ENCODE measurements around the gene BGN. TPM values are rescaled to one million over a fixed set of nuclear protein-coding genes. Genes with fewer than 3 reads are reported as not detected.

BGN gene
- total RNA-seq: 12.1 and 70.9 TPM in 2 replicates

DNA sequence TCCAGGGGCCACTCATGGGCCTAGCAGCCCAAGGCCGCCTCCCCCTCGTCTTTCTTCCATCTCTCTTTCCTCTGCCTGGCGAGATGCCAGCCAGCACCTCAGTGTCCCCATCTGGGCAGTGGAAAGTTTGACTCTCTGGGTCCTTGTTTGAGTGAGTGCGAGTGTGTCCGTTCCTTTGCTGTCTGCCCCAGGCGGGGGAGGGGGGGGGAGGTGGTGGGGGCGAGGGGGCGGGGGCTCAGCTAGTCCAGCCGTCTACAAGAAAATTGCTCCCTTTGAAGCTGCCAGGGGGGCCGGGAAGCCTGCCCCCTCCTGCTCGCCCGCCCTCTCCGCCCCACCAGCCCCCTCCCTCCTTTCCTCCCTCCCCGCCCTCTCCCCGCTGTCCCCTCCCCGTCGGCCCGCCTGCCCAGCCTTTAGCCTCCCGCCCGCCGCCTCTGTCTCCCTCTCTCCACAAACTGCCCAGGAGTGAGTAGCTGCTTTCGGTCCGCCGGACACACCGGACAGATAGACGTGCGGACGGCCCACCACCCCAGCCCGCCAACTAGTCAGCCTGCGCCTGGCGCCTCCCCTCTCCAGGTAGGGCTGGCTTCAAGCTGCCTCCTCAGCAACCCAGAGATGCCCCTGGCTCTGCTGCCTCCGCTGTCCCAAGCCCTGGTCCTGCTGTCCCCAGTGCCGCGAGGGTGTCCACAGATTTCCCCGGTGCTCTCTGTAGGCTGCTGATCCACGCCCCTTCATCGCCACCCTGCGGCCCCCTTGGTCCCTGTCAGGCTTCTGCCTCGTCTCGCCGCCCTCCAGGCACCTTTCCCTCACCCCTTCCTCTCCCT lies at the start of gene BGN:
BGN (plus strand) TSS at position 440 of the 821 bp plus-strand sequence. CDS start 9,652 bp downstream, outside the sequence.
- DNase-seq (ENCODE audit: low read depth in 2 of 2): peak in 1 of 2 donors; percentile 84

DNA sequence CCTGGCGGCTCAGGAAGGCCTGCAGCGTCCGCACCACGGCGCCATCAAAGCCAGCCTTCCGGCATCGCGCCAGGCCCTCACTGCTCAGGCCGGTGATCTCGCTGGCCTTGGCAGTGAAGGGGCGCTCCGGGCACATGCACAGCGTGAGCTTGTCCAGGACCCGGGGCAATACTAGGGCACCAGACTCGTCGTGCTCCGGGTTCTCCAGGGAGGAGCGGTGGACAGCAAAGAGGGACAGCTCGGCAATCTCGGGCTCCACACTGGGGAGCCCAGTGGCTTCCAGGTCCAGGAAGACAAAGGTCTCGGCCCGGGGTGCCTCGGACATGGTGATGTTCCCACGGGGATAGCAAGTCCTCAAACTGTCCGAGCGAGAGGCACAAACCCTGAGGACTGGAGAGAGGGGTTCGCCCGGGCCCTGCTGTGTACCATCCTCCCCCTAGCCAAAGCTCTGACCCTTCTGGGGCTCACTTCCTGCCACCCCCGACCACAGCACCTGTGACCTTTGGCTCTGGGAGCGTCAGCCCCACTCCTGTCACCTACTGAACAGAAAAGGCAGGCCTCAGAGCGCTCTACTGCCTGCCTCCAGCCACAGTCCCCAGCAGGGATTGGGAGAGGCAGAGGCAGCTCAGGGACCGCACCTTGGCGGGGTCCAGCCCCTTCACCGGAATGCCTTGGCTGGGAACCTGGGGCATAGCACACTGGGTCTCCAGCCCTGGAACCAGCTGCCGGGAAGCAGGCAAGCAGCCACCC lies 49.5 kb upstream of the BGN start:
- DNase-seq (ENCODE audit: low read depth in 2 of 2): no peak

DNA sequence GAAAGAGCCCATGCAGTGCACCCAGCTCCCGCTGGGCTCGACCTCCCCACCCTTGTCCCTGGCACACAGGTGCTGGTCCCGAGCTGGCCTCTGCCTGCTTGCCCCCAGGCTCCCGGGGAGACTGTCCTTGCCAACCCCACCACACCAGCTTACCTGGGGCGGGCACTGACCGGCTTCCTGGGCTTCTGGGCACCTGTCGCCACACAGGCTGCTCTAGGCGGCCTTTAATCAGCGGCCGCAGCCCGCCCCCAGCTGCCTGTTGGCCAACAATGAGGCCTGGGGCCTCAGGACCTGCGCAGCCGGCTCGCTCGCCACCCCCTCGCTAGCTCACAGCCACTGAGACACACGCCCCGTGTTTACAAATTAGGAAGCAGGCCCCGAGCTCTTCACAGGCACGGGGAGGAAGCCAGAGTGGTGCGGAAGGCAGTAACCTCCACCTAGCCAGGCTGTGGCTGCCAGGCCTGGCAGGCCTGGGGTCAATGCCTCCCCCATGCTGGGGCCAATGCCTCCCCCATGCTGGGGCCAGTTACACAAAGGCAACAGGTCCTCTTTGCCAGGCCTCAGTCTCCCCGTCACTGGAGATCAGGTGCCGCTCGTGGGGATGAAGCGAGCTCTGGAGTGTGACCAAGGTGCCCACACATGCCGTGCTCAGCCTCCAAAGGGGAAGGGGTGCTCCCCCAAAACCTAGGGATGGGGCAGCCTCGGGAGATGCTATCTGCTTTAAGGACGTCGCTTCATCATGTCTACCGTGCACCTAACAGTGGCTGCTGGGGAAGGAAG lies 48.7 kb upstream of the BGN start, which contains the start of gene TREX2:
TREX2 (minus strand) TSS at position 201 of the 780 bp plus-strand sequence. CDS start 626 bp downstream, outside the sequence.
- DNase-seq (ENCODE audit: low read depth in 2 of 2): no peak

DNA sequence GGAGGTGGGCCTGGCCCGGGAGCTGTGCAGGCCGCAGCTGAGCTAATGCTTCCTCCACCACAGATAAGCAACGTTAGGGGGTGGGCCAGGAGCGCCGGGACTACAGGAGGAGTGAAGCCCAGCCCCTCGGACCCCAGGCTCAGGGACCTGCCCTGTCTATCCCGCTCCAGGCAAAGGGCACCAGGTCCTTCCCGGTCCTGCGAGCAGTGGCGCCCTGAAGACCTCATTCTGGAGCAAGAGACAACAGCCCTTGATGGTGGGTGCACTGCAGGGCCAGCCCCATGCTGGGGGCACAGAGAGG lies 48.2 kb upstream of the BGN start:
- DNase-seq (ENCODE audit: low read depth in 2 of 2): no peak

DNA sequence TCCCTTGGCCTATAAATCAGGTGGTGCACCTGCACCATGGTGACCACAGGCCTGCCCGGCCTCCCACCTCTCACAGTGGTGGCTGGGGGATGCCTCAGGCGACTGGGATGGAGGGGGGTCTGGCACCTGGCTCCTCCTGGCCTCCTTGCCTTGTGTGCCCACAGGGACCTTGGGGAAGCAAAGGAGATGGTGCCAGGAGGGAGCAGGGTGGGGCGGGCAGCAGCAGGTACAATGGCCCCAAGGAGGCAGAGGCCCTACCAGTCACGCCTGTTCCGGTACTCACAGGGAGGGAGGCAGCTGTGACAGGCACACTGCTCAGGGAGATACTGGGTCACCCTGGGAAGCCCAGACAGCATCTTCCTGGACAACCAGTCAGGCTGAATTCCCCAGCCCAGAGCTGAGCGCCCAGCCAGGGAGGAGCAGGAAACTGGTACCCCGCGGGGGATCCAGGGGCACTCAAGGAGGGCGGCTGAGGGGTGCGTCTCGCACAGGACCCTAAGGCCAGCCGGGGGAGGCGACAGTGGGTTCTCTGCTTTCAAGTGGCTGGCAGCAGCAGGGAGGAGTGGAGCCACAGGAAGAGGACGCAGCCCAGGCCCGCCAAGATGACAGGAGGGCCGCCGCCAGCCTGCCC lies 47.7 kb upstream of the BGN start:
- DNase-seq (ENCODE audit: low read depth in 2 of 2): no peak

DNA sequence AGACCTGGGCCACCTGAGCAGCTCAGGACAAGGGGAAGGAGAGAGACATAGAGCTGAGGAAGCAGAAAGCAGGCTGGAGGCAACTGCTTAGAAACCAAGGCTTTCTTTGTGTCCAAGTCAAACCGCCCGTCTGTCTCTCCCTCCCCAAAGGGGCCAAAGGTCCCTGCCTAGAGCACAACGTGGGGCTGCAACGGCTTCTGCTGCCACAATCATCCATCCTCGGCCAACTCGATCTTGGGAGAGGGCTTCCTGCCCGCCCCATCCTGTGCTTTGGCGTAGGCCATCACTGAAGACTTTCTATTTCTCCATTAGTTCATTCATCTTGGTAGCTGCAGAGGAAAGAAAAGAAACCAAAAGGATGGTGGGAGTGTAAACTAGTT lies 47.2 kb upstream of the BGN start:
- no peak for DNase-seq (ENCODE audit: low read depth in 2 of 2)

DNA sequence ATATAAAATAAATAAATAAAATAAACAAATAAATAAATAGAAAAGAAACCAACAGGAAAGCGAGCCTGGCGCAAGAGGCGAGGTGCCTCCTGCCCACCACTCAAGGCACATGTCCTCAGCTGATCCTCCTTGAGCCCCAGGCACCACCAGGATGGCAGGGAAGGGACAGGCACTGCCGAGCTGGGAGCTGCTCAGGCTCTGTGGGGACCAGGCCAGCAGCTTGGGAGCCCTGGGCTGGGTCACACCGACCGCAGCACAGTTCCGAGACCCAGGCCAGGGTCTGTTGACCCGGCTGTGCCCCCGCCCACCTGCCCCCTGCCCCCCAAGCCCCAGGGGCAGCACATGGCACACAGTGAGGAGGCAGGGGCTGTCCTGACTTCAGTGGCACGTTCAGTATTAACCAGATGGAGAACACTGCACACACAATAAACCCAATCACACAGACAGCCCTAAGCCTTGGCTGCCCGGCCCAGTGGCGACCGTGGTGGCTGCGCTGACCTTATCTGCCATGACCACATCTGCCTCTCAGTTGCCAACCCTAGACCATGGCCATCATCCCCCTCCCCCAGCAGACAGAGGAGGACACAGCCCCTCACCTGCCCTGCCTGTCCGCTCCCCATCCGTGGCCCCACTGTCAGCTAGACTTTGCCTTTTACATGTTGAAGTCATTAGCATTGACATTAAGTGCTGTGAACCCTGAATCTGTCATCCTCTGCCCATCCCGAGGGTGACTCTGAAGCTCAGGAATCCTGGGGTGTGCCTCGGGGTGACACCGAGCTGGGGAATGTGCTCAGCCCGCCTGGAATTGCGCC lies 46.0 kb upstream of the BGN start:
- DNase-seq (ENCODE audit: low read depth in 2 of 2): no peak

DNA sequence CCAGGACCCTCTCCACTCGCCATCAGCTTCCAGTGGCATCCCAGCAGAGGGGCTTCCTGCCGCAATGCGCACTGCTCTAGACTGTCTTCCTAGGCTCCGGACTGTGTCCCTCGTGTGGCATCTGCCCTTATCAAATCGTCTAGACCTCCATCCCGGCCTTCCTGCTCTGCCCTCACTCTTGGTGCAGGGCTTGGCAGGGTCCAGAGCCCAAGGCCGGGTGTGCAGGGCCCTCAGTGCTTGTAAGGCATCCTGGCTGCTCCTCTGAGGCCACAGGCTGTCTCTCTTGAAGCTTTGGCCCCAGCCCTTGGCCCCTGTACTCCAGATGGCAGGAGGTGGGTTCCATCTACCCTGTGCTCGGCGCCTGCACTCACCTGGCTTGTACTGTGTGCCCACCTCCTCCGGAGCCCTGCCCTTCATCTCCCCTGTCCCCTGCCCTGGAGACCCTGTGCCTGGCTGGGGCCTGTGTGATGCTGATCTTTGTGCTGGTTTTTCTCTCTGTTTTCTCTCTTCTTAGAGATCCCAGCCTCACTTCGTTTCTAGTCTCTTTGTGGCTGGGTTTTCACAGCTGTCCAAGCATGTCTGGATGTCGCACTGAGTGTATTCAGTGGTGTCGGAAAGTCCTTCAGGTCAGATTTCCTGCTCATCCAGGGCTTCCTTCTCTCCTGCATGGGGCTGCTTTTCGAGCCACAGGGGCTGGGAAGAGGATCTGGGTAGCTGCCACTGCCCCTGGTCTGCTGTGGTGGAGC lies 45.2 kb upstream of the BGN start:
- no peak for DNase-seq (ENCODE audit: low read depth in 2 of 2)

DNA sequence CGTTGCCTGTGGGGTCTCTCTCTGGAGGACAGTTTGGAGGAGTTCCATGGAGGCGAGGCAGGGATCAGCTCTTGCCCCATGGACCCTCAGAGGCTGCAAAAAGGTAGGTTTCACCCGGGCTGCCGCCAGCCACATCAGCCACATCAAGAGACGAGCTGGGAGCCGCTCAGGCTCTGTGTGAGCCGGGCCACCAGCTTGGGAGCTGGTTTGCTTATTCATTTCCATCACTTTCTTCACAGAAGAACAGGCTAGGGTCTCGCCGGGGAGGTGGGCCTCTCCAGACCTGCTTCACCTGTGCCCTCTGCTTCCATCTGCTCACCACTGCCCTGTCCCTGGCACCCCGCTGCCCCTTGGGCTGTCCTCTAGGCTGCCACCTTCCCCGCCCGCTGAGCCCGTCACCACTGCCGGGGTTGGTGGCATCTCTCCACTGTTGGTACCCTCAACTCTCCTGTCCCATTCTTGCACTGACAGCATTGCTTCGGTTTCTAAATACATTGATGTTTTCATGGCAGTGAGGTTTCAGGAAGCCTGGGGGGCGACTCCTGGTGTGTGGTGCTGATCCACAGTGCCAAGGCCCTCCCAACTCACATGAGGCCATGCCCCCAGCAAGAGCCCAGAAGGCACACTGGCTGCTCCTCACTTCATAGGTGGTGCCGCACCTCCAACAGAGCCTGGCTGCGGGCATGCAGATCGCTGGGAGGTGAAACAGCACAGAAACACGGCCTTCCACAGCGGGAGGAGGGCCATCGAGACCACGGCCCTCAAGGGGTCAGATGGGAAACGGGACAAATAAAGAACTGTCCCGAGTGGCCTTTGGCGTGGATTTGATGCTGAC lies 44.4 kb upstream of the BGN start:
- DNase-seq (ENCODE audit: low read depth in 2 of 2): no peak

DNA sequence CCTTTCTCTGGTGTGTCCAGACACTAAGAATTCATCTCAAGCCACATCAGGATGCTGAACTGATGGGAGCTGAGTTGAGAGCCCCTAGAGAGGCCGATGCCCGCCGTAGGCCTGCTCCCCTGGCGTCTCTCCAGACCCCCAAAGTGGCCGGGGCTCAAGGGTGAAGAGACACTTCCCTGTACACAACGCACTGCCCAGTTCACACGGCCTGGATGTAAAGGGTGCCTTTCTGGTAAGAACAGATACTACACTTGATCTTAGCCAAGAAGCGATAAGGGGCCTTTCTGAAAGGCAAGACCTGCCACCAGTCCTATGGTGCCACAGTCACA lies 43.9 kb upstream of the BGN start:
- no peak for DNase-seq (ENCODE audit: low read depth in 2 of 2)

DNA sequence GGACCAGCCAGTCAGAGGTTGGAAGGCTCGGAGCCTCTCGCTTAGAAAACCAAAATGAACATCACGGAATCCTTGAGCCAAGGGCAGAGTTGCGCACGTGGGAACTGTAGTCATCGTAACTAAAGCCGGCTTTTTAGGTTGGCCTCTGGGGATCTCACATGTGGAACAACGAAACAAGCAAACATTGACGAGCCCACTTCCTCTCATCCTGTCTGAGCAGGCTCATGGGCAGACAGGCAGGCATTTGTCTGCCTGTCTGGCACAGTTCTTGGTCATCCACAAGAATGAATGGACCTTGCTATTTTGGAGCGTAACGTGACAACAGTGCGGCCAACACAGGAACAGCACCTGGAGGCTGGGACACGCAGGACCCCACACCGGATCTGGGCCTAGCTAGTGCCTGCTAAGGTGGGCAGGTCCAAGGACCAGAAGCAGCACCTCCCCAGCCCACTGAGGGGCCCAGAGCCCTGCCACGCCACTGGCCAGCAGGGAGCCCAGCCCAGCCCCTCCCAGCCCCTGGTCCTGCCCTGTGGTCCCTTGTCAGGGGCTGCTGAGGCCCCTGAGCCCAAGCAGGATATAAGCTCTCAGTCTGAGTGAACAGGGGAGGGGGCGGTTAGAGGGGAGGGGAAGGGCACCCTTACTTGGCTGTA lies 39.8 kb upstream of the BGN start:
- no peak for DNase-seq (ENCODE audit: low read depth in 2 of 2)

DNA sequence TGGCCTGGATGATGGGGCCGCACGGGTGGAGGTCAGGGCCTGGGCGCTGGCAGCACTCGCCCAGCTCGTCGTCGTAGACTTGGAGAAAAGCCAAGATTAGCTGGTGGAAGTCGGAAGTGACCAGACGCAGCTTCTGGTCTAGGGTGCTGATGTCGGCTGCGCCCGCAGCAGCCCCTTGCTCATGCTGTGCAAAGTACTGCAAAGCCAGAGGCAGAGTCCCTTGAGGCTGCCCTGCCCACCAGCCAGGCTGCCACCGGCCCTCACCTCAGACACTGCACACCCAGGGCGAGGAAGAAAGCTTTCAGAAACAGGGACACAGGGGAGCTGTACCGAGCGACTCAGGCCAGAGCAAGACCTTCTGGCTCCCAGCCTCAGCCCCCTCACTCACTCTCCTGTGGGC lies 39.2 kb upstream of the BGN start:
- DNase-seq (ENCODE audit: low read depth in 2 of 2): no peak

DNA sequence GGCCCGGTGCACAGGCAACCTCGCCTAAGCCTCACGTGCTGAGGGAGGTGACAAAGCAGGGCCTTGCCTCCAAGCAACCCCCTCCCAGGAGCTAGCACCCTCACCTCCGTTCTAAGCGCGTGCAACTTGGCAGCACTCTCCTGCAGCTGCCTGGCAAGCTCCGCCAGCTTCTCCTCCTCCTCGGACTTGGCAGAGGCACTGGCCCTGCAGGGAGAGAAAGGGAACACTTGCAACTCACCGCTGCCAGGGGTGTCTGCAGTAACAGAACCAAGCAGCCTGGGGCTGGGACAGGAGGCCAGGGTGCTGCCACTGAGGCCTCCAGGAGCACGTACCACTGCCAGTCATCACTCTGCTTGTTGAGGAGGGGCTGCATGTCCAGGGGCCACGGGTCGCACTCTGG lies 38.6 kb upstream of the BGN start:
- no peak for DNase-seq (ENCODE audit: low read depth in 2 of 2)

DNA sequence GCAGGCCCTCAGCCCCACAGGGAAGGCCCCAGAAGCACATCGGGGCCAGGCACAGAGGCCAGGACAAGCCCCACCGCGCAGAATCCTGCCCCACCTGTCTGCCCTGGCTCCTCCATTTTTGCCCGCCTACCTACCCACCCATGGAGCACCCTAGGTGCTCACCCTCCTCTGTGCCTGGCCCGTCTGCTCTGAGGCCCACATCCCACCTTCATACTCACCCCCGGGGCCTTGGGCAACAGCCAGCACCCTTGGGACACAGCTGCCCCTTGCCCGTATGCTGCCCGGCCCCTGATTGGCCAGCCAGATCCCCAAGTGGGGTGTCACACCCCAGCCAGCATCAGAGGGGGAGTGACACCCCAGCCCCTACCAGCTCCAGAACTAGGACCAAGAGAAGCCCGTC lies 38.1 kb upstream of the BGN start:
- DNase-seq (ENCODE audit: low read depth in 2 of 2): no peak

DNA sequence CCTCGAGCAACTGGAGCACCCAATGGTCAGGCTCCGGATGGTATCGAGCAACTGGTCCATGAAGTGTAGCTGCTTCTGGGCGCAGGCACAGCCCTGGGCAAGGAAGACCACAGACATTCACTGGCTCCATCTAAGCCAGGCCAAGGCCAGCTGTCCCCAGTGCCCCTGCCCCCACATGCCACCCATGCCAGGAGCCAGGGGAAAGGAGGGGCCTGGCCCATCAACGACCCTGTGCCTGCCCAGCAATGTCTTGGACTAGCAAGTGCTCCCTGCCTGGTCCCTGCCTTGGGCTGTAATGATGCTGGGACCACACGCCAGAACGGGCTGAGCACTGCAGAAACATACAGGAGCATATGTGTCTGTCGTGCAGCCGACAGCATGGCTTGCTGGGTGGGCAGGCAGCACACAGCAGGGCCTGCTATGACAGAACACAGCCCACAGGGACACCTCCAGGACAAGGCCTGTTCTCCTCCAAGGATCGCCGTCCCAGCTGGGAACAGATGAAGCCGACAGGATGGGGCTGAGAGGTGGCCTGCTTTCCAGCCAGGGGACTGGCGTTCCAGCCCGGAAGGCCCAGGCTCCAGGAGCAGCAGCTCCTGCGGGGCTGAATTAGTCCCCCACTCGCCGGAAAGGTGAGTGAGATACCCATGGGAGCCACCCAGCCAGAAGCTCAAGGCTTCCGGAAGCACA lies 37.5 kb upstream of the BGN start:
- no peak for DNase-seq (ENCODE audit: low read depth in 2 of 2)

DNA sequence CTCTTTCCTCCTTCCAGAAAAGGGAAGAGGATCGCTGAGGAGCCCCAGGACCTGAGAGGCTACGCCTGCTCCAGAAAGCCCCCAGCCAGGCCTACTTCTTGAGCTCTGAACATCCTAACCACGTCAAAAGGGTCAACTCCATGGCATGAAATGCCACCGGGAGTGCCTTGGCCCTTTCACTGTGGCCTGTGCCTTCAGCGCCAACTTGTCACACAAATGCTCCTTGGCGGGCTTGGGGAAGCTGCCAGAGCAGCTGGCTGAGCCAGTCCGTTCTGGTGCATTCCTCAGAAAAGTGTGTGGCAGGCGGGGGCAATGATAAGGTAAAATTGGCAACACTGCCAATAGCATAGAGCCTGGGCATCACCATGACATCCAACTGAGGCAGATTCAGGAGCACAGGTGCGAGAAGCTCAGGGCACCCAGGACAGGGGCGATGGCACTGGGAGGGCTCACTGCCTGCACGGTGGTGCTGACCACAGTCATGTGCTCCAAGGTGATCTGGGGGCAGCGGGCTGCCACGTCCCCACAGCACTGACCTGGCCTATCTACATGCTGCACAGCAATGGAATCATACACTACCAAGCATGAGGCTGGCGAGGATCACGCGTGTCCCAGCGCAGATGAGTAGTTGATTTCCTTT lies 36.8 kb upstream of the BGN start:
- no peak for DNase-seq (ENCODE audit: low read depth in 2 of 2)

DNA sequence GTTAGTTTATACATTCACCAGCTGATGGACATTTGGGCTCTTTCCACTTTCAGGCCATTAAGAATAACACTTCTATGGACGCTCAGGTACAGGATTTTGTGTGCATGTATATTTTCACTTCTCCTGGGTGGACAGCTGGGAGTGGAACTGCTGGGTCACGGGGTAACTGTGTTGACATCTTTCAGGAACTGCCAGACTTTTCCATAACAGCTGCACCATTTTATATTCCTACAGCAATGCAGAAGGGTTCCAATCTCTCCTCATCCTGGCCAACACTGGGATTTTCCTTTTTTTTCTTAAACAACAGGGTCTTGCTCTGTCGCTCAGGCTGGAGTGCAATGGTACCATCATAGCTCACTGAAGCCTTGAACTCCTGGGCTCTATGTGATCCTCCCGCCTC lies 36.3 kb upstream of the BGN start:
- no peak for DNase-seq (ENCODE audit: low read depth in 2 of 2)

DNA sequence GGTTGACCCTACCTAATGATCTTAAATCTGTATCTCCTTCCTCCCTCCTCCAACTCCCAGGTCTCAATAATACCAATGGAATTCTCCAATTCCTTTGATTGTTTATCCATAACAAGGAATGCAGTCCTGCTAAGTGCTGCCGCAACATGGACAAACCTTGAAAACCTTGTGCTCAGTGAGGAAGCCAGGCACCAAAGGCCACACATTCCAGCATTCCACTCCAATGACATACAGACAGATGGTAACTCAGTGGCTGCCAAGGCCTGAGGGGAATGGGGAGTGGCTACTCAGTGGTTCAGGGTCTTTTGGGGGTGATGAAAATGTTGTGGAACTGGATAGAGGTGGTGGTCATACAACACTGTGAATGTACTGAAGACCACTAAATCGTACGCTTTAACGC lies 34.8 kb upstream of the BGN start:
- DNase-seq (ENCODE audit: low read depth in 2 of 2): peak; percentile 51 to 67
